BLaER1 treated with 17β-estradiol and CSF1 and Interleukin-3, amounts not matched to agents 10 nM and 100 nM (cell line): ENCODE measurements around the gene FLOT1.

ENCODE experiments used
- H3K27ac ChIP-seq, 11 experiments: shearing (Covaris generic); formaldehyde crosslinking; 2 replicates each; pipeline ENCODE4 v1.8.1; 2022
- H3K27me3 ChIP-seq, 11 experiments: shearing (Covaris generic); formaldehyde crosslinking; 2 replicates each; pipeline ENCODE4 v1.8.1; 2022
- H3K36me3 ChIP-seq, 11 experiments: shearing (Covaris generic); formaldehyde crosslinking; 2 replicates each; pipeline ENCODE4 v1.8.1; 2022
- H3K4me1 ChIP-seq, 10 experiments: shearing (Covaris generic); formaldehyde crosslinking; 2 replicates each; pipeline ENCODE4 v1.8.1; 2022
- H3K4me2 ChIP-seq, 11 experiments: shearing (Covaris generic); formaldehyde crosslinking; 2 replicates each; pipeline ENCODE4 v1.8.1; 2022
- H3K4me3 ChIP-seq, 10 experiments: shearing (Covaris generic); formaldehyde crosslinking; 2 replicates each; pipeline ENCODE4 v1.8.1; 2022
- H3K9ac ChIP-seq, 11 experiments: shearing (Covaris generic); formaldehyde crosslinking; 2 replicates each; pipeline ENCODE4 v1.8.1; 2022
- H3K9me3 ChIP-seq, 11 experiments: shearing (Covaris generic); formaldehyde crosslinking; replicated peaks in 1 of 11; 2 replicates each; pipeline ENCODE4 v1.8.1; 2022
- H4K20me1 ChIP-seq, 11 experiments: shearing (Covaris generic); formaldehyde crosslinking; 2 replicates each; pipeline ENCODE4 v1.8.1; 2022
- Cebpa-rat ChIP-seq, 11 experiments: shearing (Covaris generic); IDR thresholded peaks; 2 replicates each; pipeline ENCODE4 v1.8.1; 2022

FLOT1 gene

DNA sequence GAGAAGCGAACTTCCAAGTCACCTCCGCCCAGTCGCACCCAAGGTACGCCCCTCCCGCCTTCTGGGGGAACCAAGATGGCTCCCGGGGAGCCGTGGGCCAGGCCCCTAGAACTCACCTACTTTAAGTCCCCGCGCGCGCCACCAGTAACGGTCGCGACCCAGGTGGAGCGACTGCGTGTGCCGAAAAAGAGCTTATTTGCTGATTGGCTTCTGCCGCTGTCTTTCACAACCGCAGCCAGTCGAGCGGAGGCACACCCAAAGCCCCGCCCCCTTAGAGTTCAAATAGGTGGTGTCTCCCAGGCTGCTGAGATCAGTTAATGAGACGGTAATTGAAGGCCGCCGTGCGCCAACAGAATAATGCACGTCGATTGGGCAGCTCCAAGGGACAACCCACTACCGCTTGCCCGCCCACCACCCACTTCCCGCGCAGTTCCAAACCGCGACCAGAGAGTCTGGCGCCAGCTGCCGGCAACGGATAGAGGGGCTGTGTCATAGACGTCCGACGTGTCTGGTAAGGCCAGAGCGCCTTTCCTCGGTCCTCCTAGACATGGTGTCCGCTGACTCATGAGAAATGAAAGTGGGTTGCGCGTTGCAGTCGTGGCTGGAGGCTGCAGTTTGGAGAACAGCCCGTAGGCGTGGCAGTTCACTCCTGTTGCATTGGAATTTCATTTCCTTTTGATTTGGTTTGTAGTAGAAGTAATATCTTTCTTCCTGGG, 25.2 kb downstream of the FLOT1 start, which contains the start of gene MDC1:
MDC1 (minus strand) TSS at position 153 of the 716 bp plus-strand sequence. CDS start 2,106 bp downstream, outside the sequence.
- peaks cover 30 to 42% (median 40%) of the 10 kb centered on the region in 11 experiments for H3K36me3 ChIP-seq
- H3K27ac ChIP-seq: peak within 1 kb of the TSS; percentile 76 to 100 (median 98)
- H3K27me3 ChIP-seq: no peaks in the 10 kb centered on the region
- no peak for TF ChIP-seq Cebpa-rat (IDR thresholded peaks at IDR 0.05)
- no peaks in the 10 kb centered on the region; a peak in 1 of 22 replicates for H3K9me3 ChIP-seq
- H3K4me2 ChIP-seq: peak within 1 kb of the TSS; percentile 85 to 96 (median 92)
- H4K20me1 ChIP-seq: peaks cover 9 to 10% (median 10%) of the 10 kb centered on the region in 11 experiments
- peaks cover 39 to 55% (median 46%) of the 10 kb centered on the region in 10 experiments for H3K4me1 ChIP-seq
- H3K4me3 ChIP-seq: peak within 1 kb of the TSS; percentile 67 to 98 (median 90)
- peak within 1 kb of the TSS; percentile 83 to 100 (median 98) for H3K9ac ChIP-seq

DNA sequence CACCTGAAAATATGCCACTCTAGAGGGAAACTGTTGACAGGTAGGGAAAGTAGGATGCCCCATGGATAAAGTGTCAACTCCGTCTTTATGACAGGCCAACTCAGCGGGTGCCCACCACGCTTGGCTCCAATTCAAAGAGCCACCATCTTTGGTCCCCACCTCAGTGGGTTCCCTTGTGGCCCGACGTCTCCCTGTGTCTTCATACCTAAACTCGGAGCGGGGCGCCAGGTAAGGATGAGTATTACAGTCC, 25.7 kb downstream of the FLOT1 start:
- Histone ChIP-seq H3K4me1 (peaks cover 44 to 60% (median 51%) of the 10 kb centered on the region in 10 experiments), H3K9me3 (no peaks in the 10 kb centered on the region; a peak in 1 of 22 replicates), H3K4me2 (peak overlapping the region; percentile 82 to 95 (median 89)), H3K9ac (peak overlapping the region; percentile 83 to 94 (median 87)), H3K27ac (peak overlapping the region; percentile 76 to 100 (median 96)), H3K36me3 (peaks cover 31 to 42% (median 40%) of the 10 kb centered on the region in 11 experiments), H4K20me1 (peaks cover 4 to 5% (median 5%) of the 10 kb centered on the region in 11 experiments), H3K4me3 (peak overlapping the region; percentile 66 to 97 (median 70)), H3K27me3 (no peaks in the 10 kb centered on the region)
- TF ChIP-seq Cebpa-rat (IDR thresholded peaks at IDR 0.05): no peak

DNA sequence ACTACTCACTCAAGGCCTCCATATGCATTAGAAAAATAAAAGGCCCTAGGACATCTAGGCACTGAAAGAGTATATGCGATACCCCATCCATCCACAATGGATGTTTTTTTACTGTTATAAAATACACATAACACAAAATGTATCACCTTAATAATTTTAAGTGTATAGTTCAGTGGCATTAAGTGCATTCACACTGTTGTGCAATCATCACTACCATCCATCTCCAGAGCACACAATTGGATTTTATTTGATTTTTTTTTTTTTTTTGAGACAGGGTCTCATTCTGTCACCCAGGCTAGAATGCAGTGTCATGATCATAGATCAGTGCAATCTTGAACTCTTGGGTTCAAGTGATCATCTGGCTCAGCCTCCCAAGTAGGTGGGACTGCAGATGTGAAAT, 28.2 kb downstream of the FLOT1 start:
- Histone ChIP-seq H3K27ac (no peak overlapping the region), H3K4me3 (no peak overlapping the region), H4K20me1 (no peaks in the 10 kb centered on the region), H3K27me3 (no peaks in the 10 kb centered on the region), H3K36me3 (peaks cover 53 to 63% (median 61%) of the 10 kb centered on the region in 11 experiments), H3K9ac (no peak overlapping the region), H3K9me3 (no peaks in the 10 kb centered on the region), H3K4me1 (peaks cover 48 to 62% (median 52%) of the 10 kb centered on the region in 10 experiments), H3K4me2 (peak overlapping the region in 2 of 11 experiments; percentile 19 to 64; a peak in 3 of 22 replicates)
- 0 out of 22 replicates have a peak, but pooled peaks of 1 of the 11 experiments have one; percentile 12 for TF ChIP-seq Cebpa-rat (IDR thresholded peaks at IDR 0.05)

DNA sequence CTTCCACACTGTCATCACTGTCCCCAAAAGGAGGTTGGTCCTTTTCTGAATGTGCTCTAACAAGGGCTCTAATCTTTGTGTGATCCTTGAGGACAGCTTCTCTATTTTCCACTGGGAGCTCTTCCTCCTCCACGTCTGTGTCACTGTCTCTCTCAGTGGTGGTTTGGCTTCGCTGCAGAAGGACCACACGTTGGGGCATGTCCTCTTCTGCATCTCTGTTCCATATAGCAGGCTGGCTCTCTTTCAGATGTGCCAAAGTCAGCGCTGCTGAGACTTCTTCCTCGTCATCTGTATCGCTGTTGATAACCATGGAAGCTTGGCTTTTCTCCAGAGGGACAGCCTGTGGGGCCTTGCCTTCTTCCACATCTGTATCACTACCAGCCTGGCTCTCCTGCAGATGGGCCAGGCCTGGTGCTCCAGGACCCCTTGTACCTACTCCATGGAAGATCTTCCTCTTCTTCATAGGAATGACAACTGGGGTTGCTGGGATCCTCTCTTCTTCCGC, 30.0 kb downstream of the FLOT1 start:
- Histone ChIP-seq H3K27ac (peak overlapping the region in 5 of 11 experiments; percentile 1 to 33 (median 28); a peak in 6 of 22 replicates), H3K4me3 (no peak overlapping the region)

DNA sequence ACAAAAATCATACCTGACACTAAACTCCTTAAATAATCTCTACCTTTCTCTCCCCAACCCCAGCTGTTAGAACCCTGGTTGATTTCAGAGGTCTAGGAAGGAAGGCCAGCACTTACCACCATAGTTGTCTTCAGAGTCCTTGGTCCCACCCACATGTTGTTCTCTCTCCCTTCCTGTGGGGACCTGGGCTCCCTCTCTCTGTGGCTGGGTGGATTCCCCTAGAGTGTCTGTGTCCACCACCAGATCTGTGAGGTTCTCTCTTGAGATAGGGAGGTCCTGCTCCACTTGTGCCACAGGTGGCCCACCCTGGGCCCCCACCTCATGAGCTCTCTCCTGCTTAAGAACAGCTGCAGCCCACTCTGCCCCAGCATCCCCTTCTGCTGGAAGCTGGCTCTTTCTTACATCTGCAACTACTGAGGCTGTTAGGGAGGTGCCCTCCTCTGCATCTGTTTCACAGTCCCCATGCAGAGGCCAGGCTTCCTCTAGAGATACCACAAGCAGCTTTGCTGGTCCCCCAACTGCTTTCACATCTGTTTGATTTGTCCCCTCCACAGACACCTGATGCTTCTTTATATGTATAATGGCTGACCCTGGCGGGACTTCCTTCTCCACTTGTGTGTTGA, 30.6 kb downstream of the FLOT1 start:
- Histone ChIP-seq H3K4me1 (peaks cover 32 to 46% (median 38%) of the 10 kb centered on the region in 10 experiments), H4K20me1 (no peaks in the 10 kb centered on the region), H3K27me3 (no peaks in the 10 kb centered on the region), H3K4me3 (no peak overlapping the region), H3K9ac (peak overlapping the region in 4 of 11 experiments; percentile 37 to 46 (median 40); a peak in 7 of 22 replicates), H3K36me3 (peaks cover 72 to 87% (median 85%) of the 10 kb centered on the region in 11 experiments), H3K9me3 (no peaks in the 10 kb centered on the region), H3K27ac (peak overlapping the region in 5 of 11 experiments; percentile 18 to 33 (median 28); a peak in 8 of 22 replicates), H3K4me2 (peak overlapping the region; percentile 22 to 65 (median 52))
- TF ChIP-seq Cebpa-rat (IDR thresholded peaks at IDR 0.05): no peak

More for the DNA sequence above, 30.0 kb downstream of the FLOT1 start:
- peaks cover 32 to 46% (median 38%) of the 10 kb centered on the region in 10 experiments for H3K4me1 ChIP-seq
- H3K27me3 ChIP-seq: no peaks in the 10 kb centered on the region
- TF ChIP-seq Cebpa-rat (IDR thresholded peaks at IDR 0.05): no peak
- peak overlapping the region in 4 of 11 experiments; percentile 32 to 46 (median 38); a peak in 4 of 22 replicates for H3K9ac ChIP-seq
- H3K9me3 ChIP-seq: no peaks in the 10 kb centered on the region
- H4K20me1 ChIP-seq: no peaks in the 10 kb centered on the region
- H3K36me3 ChIP-seq: peaks cover 66 to 81% (median 78%) of the 10 kb centered on the region in 11 experiments
- peak overlapping the region; percentile 22 to 65 (median 52) for H3K4me2 ChIP-seq

DNA sequence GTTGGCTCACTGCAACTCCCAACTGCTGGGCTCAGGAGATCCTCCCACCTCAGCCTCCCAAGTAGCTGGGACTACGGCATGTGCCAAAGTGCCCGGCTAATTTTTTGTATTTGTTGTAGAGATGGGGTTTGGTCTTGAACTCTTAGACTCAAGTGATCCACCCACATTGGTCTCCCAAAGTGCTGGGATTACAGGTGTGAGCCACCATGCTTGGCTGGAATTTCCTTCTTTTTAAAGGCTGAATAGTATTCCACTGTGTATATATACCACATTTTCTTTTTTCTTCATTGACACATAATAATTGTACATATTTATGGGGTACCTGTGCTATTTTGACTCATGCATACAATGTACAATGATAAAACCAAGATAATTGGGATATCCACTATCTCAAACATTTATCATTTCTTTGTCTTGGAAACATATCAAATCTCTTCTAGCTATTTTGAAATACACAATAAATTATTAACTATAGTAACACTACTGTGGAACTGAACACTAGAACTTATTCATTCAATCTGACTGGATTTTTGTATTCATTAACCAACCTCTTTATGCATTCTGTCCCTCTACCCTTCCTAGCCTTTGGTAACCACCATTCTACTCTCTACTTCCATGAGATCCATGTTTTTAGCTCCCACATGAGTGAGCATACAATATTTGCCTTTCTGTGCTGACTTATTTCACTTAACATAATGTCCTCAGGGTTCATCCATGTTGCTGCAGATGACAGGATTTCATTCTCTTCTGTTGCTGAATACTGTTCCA, 33.2 kb downstream of the FLOT1 start:
- Histone ChIP-seq H3K9me3 (no peaks in the 10 kb centered on the region), H3K4me2 (no peak overlapping the region), H4K20me1 (no peaks in the 10 kb centered on the region), H3K4me1 (peaks cover 18 to 29% (median 25%) of the 10 kb centered on the region in 10 experiments), H3K27me3 (no peaks in the 10 kb centered on the region), H3K36me3 (peaks cover 84 to 100% (median 97%) of the 10 kb centered on the region in 11 experiments), H3K9ac (no peak overlapping the region), H3K27ac (no peak overlapping the region), H3K4me3 (no peak overlapping the region)
- no peak for TF ChIP-seq Cebpa-rat (IDR thresholded peaks at IDR 0.05)

GRCh38 chr6:30707281-30707850, 35.1 kb downstream of the FLOT1 start:
- Histone ChIP-seq H3K4me2 (no peak overlapping the region), H3K27ac (0 out of 22 replicates have a peak overlapping the region, but pooled peaks of 1 of the 11 experiments have one; percentile 2)

GRCh38 chr6:30705620-30706019, 36.9 kb downstream of the FLOT1 start:
- peak overlapping the region in 2 of 11 experiments; percentile 5 to 36; a peak in 2 of 22 replicates for H3K9ac ChIP-seq
- TF ChIP-seq Cebpa-rat (IDR thresholded peaks at IDR 0.05): no peak

More at GRCh38 chr6:30707281-30707850, 35.1 kb downstream of the FLOT1 start:
- no peak overlapping the region for H3K4me3 ChIP-seq
- H4K20me1 ChIP-seq: no peaks in the 10 kb centered on the region; a peak in 1 of 22 replicates
- H3K27me3 ChIP-seq: no peaks in the 10 kb centered on the region
- TF ChIP-seq Cebpa-rat (IDR thresholded peaks at IDR 0.05): no peak
- H3K36me3 ChIP-seq: peaks cover 83 to 100% (median 97%) of the 10 kb centered on the region in 11 experiments
- peak overlapping the region in 2 of 11 experiments; percentile 5 to 23; a peak in 2 of 22 replicates for H3K9ac ChIP-seq
- H3K9me3 ChIP-seq: no peaks in the 10 kb centered on the region
- peaks cover 10 to 23% (median 16%) of the 10 kb centered on the region in 10 experiments for H3K4me1 ChIP-seq

More at GRCh38 chr6:30705620-30706019, 36.9 kb downstream of the FLOT1 start:
- H3K27me3 ChIP-seq: no peaks in the 10 kb centered on the region
- no peak overlapping the region for H3K4me3 ChIP-seq
- H3K27ac ChIP-seq: no peak overlapping the region
- H4K20me1 ChIP-seq: no peaks in the 10 kb centered on the region; a peak in 1 of 22 replicates
- H3K4me2 ChIP-seq: no peak overlapping the region
- peaks cover 0 to 20% (median 5%) of the 10 kb centered on the region in 10 experiments; a peak in 8 of 20 replicates for H3K4me1 ChIP-seq
- no peaks in the 10 kb centered on the region for H3K9me3 ChIP-seq
- peaks cover 72 to 100% (median 95%) of the 10 kb centered on the region in 11 experiments for H3K36me3 ChIP-seq
